Retinal pigment epithelial cell (primary cell): ENCODE results near the gene FNDC1.

Experiments used
- DNase-seq: peaks from one replicate; pipeline ENCODE4 v3.0.0-alpha.2; 2010; ENCODE audit warnings: low read depth
- H3K4me3 ChIP-seq: 2 replicates; pipeline ENCODE4 v1.5.1; 2011; ENCODE audit warnings: mild to moderate bottlenecking, low read length, control low read depth, moderate library complexity
- TF ChIP-seq, protein P1 (sequence below): conservative IDR thresholded peaks from 2 replicates; pipeline ENCODE4 v1.5.1; 2011; ENCODE audit warnings: low read depth, low read length, control low read depth, inconsistent platforms

FNDC1 gene

DNA sequence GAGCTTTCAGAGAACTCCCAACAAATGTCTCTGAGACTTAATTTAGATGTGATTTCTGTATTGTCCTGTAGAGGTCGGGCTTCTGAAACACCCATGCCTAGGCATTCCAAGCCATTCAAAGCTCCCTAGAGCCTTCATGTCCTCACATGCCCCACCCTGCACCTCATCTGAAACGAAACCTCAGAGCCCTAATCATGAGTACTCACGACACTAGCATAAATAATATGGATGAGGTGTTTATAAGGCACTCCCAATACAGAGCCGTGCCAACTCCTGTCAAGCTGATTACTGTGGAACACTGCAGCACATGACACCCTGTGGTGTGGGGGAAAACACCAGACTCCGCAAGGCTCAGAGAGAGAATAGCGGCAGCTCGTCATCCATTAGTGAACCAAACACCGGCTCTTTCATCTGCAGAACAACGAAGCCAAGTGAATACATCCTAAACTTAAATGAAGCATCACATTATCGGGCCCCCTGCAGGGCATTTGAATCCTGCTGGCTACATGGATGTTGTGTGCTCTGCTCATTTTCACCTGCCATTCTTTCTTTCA lies 83.8 kb downstream of the FNDC1 start:
- TF ChIP-seq, protein P1, sequence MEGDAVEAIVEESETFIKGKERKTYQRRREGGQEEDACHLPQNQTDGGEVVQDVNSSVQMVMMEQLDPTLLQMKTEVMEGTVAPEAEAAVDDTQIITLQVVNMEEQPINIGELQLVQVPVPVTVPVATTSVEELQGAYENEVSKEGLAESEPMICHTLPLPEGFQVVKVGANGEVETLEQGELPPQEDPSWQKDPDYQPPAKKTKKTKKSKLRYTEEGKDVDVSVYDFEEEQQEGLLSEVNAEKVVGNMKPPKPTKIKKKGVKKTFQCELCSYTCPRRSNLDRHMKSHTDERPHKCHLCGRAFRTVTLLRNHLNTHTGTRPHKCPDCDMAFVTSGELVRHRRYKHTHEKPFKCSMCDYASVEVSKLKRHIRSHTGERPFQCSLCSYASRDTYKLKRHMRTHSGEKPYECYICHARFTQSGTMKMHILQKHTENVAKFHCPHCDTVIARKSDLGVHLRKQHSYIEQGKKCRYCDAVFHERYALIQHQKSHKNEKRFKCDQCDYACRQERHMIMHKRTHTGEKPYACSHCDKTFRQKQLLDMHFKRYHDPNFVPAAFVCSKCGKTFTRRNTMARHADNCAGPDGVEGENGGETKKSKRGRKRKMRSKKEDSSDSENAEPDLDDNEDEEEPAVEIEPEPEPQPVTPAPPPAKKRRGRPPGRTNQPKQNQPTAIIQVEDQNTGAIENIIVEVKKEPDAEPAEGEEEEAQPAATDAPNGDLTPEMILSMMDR: peak; percentile 73
- H3K4me3 ChIP-seq: peak overlapping the region; percentile 33
- peak; percentile 69 for DNase-seq

DNA sequence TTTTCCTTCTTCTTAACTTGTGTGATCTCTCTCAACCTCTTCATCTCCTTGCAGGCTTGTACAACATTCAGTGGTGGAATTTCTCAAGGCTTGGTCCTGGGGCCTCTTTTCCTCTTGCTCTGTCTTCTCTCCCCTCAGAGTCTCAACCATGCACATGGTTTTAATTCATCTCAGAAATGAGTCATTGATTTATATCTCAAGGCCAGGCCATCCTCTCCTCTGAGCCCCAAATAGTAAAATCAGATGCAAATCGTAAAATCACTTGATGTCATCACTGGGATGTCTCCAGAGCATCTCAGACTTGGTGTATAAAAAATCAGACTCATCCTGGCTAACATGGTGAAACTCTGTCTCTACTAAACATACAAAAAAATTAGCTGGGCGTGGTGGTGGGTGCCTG lies 85.0 kb downstream of the FNDC1 start:
- DNase-seq: no peak
- TF ChIP-seq, protein P1: no peak
- no peak overlapping the region for H3K4me3 ChIP-seq

DNA sequence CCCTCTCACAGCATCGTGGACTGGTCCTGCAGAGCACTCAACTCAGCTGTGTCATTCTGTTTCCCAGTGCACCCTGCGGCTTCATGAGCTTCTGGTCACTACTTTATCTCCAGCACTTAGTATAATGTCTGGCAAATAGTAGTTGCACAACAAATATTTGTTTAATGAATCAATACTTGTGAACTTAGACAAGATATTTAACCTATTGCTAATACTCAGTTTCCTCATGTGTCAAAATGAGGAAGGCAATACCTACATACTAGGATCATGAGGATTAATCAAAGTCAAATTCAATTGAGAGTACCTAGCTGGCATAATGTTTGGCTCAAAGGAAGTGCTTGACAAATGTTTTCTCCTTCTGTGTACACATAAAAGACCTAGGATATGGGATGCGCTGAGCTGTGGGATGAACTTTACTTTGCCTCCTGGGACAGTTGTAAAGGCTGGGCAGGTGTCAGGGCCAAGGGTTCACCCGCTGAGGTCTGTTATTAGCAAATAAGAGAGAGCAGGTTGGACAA lies 86.3 kb downstream of the FNDC1 start:
- TF ChIP-seq, protein P1: no peak
- no peak overlapping the region for H3K4me3 ChIP-seq
- no peak for DNase-seq

DNA sequence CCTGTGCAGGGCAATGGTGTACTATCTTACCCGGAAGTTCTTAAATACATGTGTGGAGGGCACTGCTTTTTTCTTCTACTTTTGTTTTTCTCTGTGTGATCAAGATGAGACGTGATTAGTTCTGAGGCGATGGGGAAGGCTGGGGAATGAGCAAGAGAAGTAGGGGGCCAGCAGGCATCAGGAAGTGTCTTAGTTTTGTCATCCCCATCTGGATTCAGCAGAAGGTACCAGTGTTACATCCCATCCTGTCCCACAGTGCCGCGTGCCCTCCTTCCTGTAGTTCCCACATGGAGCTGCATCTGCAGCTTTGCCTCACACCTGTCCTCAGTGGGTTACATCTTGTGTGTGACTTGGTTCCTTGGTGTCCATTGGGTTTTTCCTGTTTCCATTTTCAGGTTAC lies 86.9 kb downstream of the FNDC1 start:
- H3K4me3 ChIP-seq: no peak overlapping the region
- TF ChIP-seq, protein P1: no peak
- no peak for DNase-seq

DNA sequence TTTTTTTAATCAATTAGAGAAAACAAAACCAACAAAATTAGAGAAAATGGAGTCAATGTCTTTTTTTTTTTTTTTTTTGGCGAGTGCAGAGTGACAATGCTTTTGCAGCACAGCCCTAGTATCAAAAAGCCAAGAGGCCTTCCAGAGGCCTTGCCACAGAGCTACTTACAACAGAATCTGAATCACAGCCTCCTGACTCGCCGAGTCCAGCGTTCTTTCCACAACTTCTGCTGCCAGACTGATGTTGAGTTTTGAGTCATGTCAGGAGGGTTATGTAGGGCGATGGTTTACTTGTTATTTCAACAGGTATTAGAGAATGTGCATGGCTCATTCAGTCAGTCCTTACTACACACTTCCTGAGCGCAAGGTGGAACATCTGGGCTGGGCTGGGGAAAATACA lies 88.6 kb downstream of the FNDC1 start:
- DNase-seq: no peak
- TF ChIP-seq, protein P1: no peak
- no peak overlapping the region for H3K4me3 ChIP-seq

DNA sequence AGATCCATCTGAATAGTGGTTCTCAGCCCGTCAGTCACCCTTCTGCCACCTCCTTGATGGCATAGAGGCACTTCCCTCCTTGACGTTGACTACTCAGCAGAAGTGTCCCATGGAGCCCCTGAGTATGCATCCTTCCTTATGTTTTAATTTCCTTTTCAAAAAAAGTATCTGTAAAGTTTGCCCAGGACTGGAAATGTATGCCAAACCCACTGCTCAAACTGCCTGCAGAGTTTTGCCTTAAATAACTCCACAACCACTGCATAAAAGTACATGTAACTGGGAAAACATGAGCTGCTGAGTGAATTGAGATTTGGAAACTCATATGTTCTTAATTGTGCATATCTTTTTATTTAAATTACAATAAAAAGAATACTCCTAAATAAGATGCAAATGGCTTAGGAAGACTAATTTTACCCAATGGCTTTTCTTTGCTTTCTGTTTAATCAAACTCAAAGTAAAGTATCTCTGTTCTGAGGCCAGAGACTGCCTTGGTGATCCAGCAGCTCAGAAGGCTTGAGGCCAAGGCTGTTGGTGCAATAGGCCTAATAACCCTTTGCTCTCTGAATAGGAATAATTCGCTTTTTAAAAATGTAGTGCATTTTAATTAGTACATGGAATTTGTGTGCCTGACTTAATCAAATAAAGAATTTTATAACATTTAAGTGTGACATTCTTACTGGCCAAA lies 90.4 kb downstream of the FNDC1 start:
- TF ChIP-seq, protein P1: no peak
- no peak overlapping the region for H3K4me3 ChIP-seq
- no peak for DNase-seq

DNA sequence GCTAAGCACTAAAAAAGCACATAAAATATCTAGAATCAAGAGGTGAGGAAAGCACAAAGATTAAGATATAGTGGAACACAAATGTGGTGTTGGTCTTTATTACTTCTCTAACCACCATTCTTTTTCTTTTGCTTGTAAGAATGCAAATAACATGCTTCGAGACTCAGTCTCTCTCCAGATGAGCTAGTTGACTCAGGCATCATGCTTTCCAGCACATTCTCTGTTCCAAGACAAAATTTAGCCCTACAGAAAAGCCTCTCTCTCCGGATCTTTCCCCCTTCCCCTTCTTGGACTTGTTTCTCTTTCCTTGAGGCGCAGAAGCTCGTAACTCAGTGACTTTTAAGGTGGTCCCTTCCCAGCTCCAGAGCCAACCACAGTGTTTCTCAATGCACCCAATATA lies 91.0 kb downstream of the FNDC1 start:
- TF ChIP-seq, protein P1: no peak
- H3K4me3 ChIP-seq: no peak overlapping the region
- no peak for DNase-seq
